Measurements from ENCODE around the gene VPS26C.
"Not testable (repeated sequence)": the region's sequence is repeated elsewhere in the genome, so short reads cannot be mapped to it uniquely, and the experiment has no call there.

VPS26C gene

GRCh38 chr21:37267269-37268185, at the start of gene VPS26C:
Gene VPS26C, minus strand, starts transcription at chr21:37267334. Its CDS starts 40 bp downstream, at chr21:37267294.
- DNase-seq = peak; percentile 97

DNA sequence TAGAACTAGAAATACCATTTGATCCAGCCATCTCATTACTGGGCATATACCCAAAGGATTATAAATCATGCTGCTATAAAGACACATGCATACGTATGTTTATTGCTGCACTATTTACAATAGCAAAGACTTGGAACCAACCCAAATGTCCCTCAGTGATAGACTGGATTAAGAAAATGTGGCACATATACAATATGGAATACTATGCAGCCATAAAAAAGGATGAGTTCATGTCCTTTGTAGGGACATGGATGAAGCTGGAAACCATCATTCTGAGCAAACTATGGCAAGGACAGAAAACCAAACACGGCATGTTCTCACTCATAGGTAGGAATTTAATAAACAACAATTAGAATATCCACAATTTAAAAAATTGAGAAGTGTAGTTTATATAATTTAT, 48.9 kb upstream of the VPS26C start:
- DNase-seq = not testable (repeated sequence)

DNA sequence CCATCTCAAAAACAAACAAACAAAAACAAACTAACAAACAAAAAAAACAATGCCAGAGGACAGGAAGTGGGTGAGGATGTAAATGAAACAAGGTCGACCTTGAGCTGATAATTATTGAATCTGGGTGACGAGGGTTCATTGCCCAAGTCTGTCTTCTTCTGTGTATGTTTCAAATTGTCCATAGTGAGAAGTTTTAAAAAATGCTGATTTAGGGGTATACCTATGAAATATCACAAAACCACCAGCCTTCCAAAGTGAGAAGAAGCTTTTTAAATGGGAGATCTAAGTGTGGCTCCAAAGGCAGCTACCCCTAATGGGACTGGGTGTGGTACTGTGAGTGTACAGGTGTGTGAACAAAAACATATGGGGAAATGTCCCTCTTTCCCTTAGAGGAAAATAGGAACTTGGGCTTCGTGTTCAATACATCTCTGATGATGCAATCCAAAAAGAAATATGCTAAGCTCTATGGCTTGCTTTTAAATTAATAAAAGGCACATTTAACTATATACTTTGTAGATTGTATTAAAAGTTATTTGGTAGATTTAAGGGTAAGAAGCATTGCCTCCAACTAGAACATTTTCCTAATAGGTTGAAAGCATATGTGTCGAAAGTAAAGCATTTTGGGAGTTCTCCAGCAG, 33.1 kb upstream of the VPS26C start:
- no peak for DNase-seq

DNA sequence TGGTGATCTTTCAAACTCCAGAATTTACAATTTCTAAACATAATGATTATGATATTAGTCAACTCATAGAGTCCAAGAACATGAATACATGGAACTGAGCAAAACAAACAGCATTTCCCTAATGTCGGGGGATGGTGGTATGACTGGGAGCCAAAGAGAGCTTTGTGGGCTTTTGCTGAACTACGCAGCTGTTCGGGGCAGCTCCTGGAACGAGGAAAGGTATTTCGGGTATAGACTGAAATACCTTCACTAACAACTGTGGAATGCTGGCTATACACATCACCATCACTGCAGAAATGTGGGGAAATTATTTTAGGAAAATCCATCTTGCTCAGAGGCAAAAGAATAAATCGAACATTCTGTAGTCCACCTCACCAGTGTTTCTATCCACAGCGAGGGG, 30.2 kb upstream of the VPS26C start:
- no peak for DNase-seq

GRCh38 chr21:37294679-37295078, 27.5 kb upstream of the VPS26C start:
- DNase-seq = no peak

GRCh38 chr21:37292941-37293340, 25.8 kb upstream of the VPS26C start:
- DNase-seq = no peak

- DNase-seq = no peak
Observed at GRCh38 chr21:37292041-37292440, 24.9 kb upstream of the VPS26C start.

DNA sequence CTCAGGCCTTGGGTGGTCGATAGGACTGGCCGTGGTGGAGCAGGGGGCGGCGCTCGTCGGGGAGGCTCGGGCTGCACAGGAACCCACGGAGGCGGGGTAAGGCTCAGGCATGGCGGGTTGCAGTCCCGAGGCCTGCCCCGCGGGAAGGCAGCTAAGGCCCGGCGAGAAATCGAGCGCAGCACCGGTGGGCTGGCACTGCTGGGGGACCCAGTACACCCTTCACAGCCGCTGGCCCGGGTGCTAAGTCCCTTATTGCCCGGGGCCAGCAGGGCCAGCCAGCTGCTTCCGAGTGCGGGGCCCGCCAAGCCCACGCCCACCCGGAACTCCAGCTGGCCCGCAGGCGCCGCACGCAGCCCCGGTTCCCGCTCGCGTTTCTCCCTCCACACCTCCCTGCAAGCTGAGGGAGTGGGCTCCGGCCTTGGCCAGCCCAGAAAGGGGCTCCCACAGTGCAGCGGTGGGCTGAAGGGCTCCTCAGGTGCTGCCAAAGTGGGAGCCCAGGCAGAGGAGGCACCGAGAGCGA, 16.1 kb upstream of the VPS26C start:
- not testable (repeated sequence) for DNase-seq

GRCh38 chr21:37282602-37283001, 15.5 kb upstream of the VPS26C start:
- not testable (repeated sequence) for DNase-seq

- DNase-seq = no peak
Observed at GRCh38 chr21:37281993-37282392, 14.9 kb upstream of the VPS26C start.

DNA sequence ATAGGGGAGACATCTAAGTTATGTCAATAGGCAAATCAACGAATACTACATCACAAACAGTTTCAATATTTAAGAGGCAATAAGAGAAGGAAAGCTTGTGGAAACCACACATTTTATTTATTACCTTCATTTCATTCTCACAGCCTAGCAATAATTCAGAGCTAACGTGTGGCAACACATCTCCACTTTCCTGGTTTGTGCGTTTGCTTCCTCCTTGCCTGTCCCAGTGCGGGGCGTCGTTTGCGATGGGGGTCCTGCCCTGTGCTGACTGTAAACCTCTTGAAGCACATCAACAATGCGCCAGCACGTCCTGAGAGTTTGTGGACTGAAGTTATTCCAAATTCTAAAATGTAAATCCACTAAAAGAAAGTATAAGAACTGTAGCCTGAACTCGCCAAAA, 14.4 kb upstream of the VPS26C start:
- DNase-seq = no peak

- not testable (repeated sequence) for DNase-seq
Observed at GRCh38 chr21:37279271-37279670, 12.1 kb upstream of the VPS26C start.

GRCh38 chr21:37278199-37278598, 11.1 kb upstream of the VPS26C start:
- no peak for DNase-seq

DNA sequence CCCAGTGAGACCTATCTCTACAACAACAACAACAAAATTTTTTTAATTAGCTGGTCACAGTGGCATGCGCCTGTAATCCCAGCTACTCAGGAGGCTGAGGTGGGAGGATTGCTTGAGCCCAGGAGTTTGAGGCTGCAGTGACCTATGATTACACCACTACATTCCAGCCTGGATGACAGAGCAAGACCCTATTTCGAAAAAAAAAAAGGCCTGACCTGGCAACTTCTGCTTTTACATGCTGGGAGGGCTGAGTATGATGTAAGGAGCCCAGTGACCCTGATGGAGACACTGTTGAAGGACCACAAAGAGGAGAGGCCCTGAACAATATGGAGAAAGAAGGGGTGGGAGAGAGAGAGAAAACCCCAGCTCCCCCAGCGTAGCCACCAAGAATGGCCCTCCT, 9.2 kb upstream of the VPS26C start:
- no peak for DNase-seq

DNA sequence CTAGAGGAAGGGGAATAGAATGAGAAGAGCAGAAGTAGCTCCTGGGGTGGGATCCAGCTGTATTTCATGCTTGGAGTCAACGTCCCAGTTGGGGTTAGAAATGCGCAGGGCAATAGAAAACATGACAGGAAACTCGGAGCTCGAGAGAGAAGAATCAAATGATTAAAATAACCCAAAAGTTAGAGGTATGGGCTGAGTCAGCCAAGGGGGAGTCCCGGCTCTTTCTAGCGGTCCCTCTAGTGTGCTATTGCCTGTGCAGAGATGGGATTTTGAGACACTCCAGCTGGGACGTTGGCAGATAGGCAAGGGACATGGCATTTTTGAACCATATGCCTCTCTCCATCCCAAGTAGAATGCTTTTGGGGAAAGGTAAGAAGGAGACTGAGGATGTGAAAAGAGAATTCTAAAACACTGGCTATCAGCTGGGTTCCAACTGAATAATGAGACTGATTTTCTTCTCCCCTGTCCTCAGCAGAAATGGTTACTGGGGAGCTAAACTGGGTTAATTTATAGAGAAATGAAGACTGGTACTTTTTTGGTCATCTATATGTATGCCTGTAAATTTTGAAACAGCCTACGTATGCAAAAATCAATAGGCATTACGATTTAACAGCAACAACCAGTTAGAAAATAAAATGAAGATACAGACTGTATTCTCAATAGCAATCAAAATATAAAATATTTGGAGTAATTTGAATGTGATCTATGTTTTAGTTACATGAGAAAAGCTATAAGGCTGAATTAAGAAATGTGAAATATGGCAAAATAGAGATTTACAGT, 7.0 kb upstream of the VPS26C start:
- DNase-seq = no peak

- DNase-seq = no peak
Observed at GRCh38 chr21:37273440-37273839, 6.3 kb upstream of the VPS26C start.

DNA sequence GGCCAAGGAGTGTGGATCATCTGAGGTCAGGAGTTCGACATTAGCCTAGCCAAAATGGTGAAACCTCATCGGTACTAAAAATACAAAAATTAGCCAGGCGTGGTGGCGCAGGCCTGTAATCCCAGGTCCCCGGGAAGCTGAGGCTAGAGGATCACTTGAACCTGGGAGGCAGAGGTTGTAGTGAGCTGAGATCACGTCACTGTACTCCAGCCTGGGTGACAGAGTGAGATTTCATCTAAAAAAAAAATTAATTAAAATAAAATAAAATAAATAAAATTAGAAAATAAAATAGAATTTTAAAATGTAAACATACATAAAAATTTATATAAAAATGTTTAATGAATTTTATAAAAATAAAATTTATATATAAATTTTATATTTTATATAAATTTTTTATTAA, 5.8 kb upstream of the VPS26C start:
- no peak for DNase-seq

- DNase-seq = no peak
Observed at GRCh38 chr21:37270576-37271365, 3.6 kb upstream of the VPS26C start.

- DNase-seq = no peak
Observed at GRCh38 chr21:37269481-37269880, 2.3 kb upstream of the VPS26C start.

DNA sequence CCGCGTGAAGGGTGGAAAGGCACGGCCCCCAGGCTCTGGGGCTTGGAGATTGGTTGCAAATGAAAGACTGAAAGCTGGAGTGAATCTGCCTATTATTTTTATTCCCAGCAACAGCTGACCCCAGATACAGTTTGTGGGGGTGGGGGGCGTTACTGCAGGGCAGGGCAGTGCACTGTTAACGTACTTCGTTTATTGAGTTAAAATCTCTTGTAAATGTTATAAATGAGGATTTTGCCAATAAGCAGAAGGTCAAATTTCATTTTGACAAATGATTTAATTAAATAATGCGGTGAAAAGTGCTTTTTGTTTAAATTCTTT, 1.0 kb upstream of the VPS26C start:
- no peak for DNase-seq

GRCh38 chr21:37266515-37267221, 466 bp downstream of the VPS26C start:
- peak; percentile 40 for DNase-seq

DNA sequence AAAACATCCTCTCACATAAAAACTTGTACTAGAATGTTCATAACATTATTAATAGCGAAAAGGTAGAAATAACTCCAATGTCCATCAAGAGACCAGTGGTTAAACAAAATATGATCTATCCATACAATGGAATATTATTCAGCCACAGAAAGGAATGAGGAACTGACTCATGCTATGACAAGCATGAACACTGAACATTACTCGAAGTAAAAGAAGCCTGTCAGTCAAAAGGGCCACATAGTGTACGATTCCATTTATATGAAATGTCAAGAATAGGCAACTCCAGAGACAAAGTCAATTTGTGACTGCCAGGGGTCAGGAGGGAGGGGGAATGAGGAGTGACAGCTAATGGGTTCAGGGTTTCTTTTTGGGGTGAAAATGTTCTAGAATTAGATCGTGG, 2.3 kb downstream of the VPS26C start:
- no peak for DNase-seq

Measured in KG1 (cell line).